H9 (cell line): ENCODE measurements around the gene FAP. TPM values are rescaled to one million over a fixed set of nuclear protein-coding genes. Genes with fewer than 3 reads are reported as not detected.

Source experiments
- DNase-seq: peaks from one replicate; pipeline ENCODE4 v3.0.0-alpha.2; 2017
- H2AFZ ChIP-seq: one replicate; pipeline ENCODE4 v1.6.1; 2013; ENCODE audit warnings: mild to moderate bottlenecking, low read length, control low read depth, moderate library complexity
- H2AK5ac ChIP-seq: 2 replicates; pipeline ENCODE4 v1.6.1; 2013; ENCODE audit warnings: low read length, control low read depth, mixed read lengths; ENCODE audit not compliant: insufficient read length
- H2BK120ac ChIP-seq: one replicate; pipeline ENCODE4 v1.6.1; 2013; ENCODE audit warnings: low read depth, mild to moderate bottlenecking, low read length, control low read depth, inconsistent platforms; ENCODE audit not compliant: poor library complexity, severe bottlenecking
- H2BK12ac ChIP-seq: 2 replicates; pipeline ENCODE4 v1.6.1; 2013; ENCODE audit warnings: low read length, control low read depth, mixed read lengths, low read depth; ENCODE audit not compliant: insufficient read length
- H2BK15ac ChIP-seq: 2 replicates; pipeline ENCODE4 v1.6.1; 2013; ENCODE audit warnings: low read depth, low read length, control low read depth
- H2BK20ac ChIP-seq: one replicate; pipeline ENCODE4 v1.6.1; 2013; ENCODE audit warnings: low read depth, mild to moderate bottlenecking, low read length, control low read depth, inconsistent platforms; ENCODE audit not compliant: poor library complexity, severe bottlenecking
- H2BK5ac ChIP-seq: 2 replicates; pipeline ENCODE4 v1.6.1; 2013; ENCODE audit warnings: low read length, control low read depth, mixed read lengths; ENCODE audit not compliant: insufficient read length
- H3K14ac ChIP-seq: 2 replicates; pipeline ENCODE4 v1.6.1; 2013; ENCODE audit warnings: low read length, control low read depth; ENCODE audit not compliant: insufficient read depth
- H3K18ac ChIP-seq: 2 replicates; pipeline ENCODE4 v1.6.1; 2013; ENCODE audit warnings: low read depth, mild to moderate bottlenecking, mixed read lengths, low read length, control low read depth; ENCODE audit not compliant: insufficient read length
- H3K23ac ChIP-seq: 2 replicates; pipeline ENCODE4 v1.6.1; 2013; ENCODE audit warnings: low read length, control low read depth, mixed read lengths, low read depth; ENCODE audit not compliant: insufficient read length
- H3K23me2 ChIP-seq: 2 replicates; pipeline ENCODE4 v1.6.1; 2013; ENCODE audit warnings: low read depth, mild to moderate bottlenecking, mixed read lengths, low read length, control low read depth; ENCODE audit not compliant: insufficient read length, poor library complexity, severe bottlenecking
- H3K27ac ChIP-seq: 2 replicates; pipeline ENCODE4 v1.5.1; 2013; ENCODE audit warnings: low read length, control low read depth, mixed read lengths, low read depth; ENCODE audit not compliant: insufficient read length
- H3K27me3 ChIP-seq: 2 replicates; pipeline ENCODE4 v1.6.1; 2013; ENCODE audit warnings: low read length, control low read depth, inconsistent platforms; ENCODE audit not compliant: insufficient read depth
- H3K4ac ChIP-seq: 2 replicates; pipeline ENCODE4 v1.6.1; 2013; ENCODE audit warnings: low read depth, mild to moderate bottlenecking, control low read depth, inconsistent platforms, low read length, moderate library complexity
- H3K4me1 ChIP-seq: 2 replicates; pipeline ENCODE4 v1.6.1; 2013; ENCODE audit warnings: low read length, control low read depth, inconsistent platforms; ENCODE audit not compliant: insufficient read depth
- H3K4me2 ChIP-seq: 2 replicates; pipeline ENCODE4 v1.6.1; 2013; ENCODE audit warnings: low read length, control low read depth, mixed read lengths; ENCODE audit not compliant: insufficient read length, insufficient read depth
- H3K56ac ChIP-seq: 2 replicates; pipeline ENCODE4 v1.6.1; 2013; ENCODE audit warnings: low read depth, mild to moderate bottlenecking, mixed read lengths, low read length, control low read depth; ENCODE audit not compliant: insufficient read length
- H3K79me1 ChIP-seq: 2 replicates; pipeline ENCODE4 v1.6.1; 2013; ENCODE audit warnings: low read depth, mild to moderate bottlenecking, moderate library complexity, low read length, control low read depth, inconsistent platforms; ENCODE audit not compliant: insufficient read depth, poor library complexity, severe bottlenecking
- H3K79me2 ChIP-seq: 2 replicates; pipeline ENCODE4 v1.6.1; 2013; ENCODE audit warnings: low read length, control low read depth, inconsistent platforms; ENCODE audit not compliant: insufficient read depth
- H3K9ac ChIP-seq: 2 replicates; pipeline ENCODE4 v1.6.1; 2013; ENCODE audit warnings: low read length, control low read depth, mixed read lengths; ENCODE audit not compliant: insufficient read length; ENCODE audit errors: extremely low read depth
- H3K9me3 ChIP-seq: one replicate; pipeline ENCODE4 v1.6.1; 2013; ENCODE audit warnings: low read depth, low read length, inconsistent platforms; ENCODE audit not compliant: control insufficient read depth
- H3T11ph ChIP-seq: one replicate; pipeline ENCODE4 v1.6.1; 2013; ENCODE audit warnings: mild to moderate bottlenecking, low read length, control low read depth, inconsistent platforms
- H4K20me1 ChIP-seq: one replicate; pipeline ENCODE4 v1.6.1; 2013; ENCODE audit not compliant: control insufficient read depth, insufficient read length, insufficient read depth
- H4K5ac ChIP-seq: 2 replicates; pipeline ENCODE4 v1.6.1; 2013; ENCODE audit warnings: low read depth, mild to moderate bottlenecking, mixed read lengths, low read length, control low read depth; ENCODE audit not compliant: insufficient read length
- H4K8ac ChIP-seq: replicated peaks from 2 replicates; pipeline ENCODE4 v1.6.1; 2013; ENCODE audit warnings: low read length, control low read depth, mixed read lengths, low read depth; ENCODE audit not compliant: insufficient read length
- H4K91ac ChIP-seq: 2 replicates; pipeline ENCODE4 v1.6.1; 2013; ENCODE audit warnings: low read depth, mild to moderate bottlenecking, moderate library complexity, mixed read lengths, low read length, control low read depth; ENCODE audit not compliant: insufficient read length
- H3K27ac Mint-ChIP-seq, 3 experiments: 2 replicates in 2 of 3; 3 replicates in 1 of 3; pipeline ENCODE4 v1.8.0; 2020 to 2021; ENCODE audit warnings: mixed read lengths in 3 of 3, mild to moderate bottlenecking in 1 of 3, moderate library complexity in 1 of 3
- H3K27me3 Mint-ChIP-seq: 2 replicates; pipeline ENCODE4 v1.8.0; 2021; ENCODE audit warnings: low read depth, mild to moderate bottlenecking, moderate library complexity, mixed read lengths
- H3K36me3 Mint-ChIP-seq, 3 experiments: 2 replicates in 2 of 3; 3 replicates in 1 of 3; pipeline ENCODE4 v1.8.0; 2020 to 2021; ENCODE audit warnings: low read depth in 3 of 3, mixed read lengths in 3 of 3; ENCODE audit not compliant: insufficient read depth in 1 of 3
- H3K4me1 Mint-ChIP-seq, 2 experiments: 2 replicates each; pipeline ENCODE4 v1.8.0; 2020; ENCODE audit warnings: mixed read lengths in 2 of 2
- H3K4me3 Mint-ChIP-seq, 2 experiments: 2 replicates in 1 of 2; 3 replicates in 1 of 2; pipeline ENCODE4 v1.8.0; 2020 to 2021; ENCODE audit warnings: mild to moderate bottlenecking in 2 of 2, mixed read lengths in 2 of 2, moderate library complexity in 1 of 2
- H3K9me3 Mint-ChIP-seq, 2 experiments: 2 replicates in 1 of 2; 3 replicates in 1 of 2; pipeline ENCODE4 v1.8.0; 2020; ENCODE audit warnings: mild to moderate bottlenecking in 2 of 2, mixed read lengths in 2 of 2, moderate library complexity in 1 of 2
- CTCF ChIP-seq: fragments of 200-600 bp; sonication (generic); conservative IDR thresholded peaks from 3 replicates; pipeline ENCODE4 v1.8.0; 2021; ENCODE audit warnings: antibody characterized with exemption, mild to moderate bottlenecking
- WGBS: extraction: QIAGEN DNeasy Blood & Tissue Kit; methylation state at CpG from one replicate; pipeline ENCODE4 v1.1.7; 2013; ENCODE audit warnings: missing lambda C conversion rate, low lambda C conversion rate, mixed read lengths; ENCODE audit not compliant: insufficient read length; ENCODE audit errors: extremely low coverage; 5-methylcytosine and 5-hydroxymethylcytosine counted together
- total RNA-seq: library from RNA; stranded (reverse); gene quantifications from 2 replicates; pipeline ENCODE4 v1.2.1, GENCODE V29; 2021

The FAP gene
- total RNA-seq, 1 experiment from 2014 or later = not detected

GRCh38 chr2:162172802-162173370 is 70.4 kb downstream of the FAP start:
- Histone ChIP-seq H3K27me3 (no peaks in the 10 kb centered on the region), H3K4ac (no peak overlapping the region), H2BK5ac (no peak overlapping the region), H3K9me3 (no peaks in the 10 kb centered on the region), H3K18ac (no peak overlapping the region), H3K23ac (no peak overlapping the region), H2AK5ac (no peak overlapping the region), H3K23me2 (no peaks in the 10 kb centered on the region), H4K20me1 (no peaks in the 10 kb centered on the region), H2BK12ac (no peak overlapping the region), H3K79me1 (no peaks in the 10 kb centered on the region), H2BK120ac (no peak overlapping the region), H2BK20ac (no peak overlapping the region), H2BK15ac (no peak overlapping the region), H4K91ac (no peak overlapping the region), H3K27ac (no peak overlapping the region), H4K5ac (no peak overlapping the region), H2AFZ (no peak overlapping the region), H3K4me2 (no peak overlapping the region), H3K56ac (no peak overlapping the region), H3K4me1 (0 out of 2 replicates have a peak, but pooled peaks cover 2% of the 10 kb centered on the region), H3T11ph (no peak overlapping the region), H3K14ac (no peak overlapping the region), H3K9ac (no peak overlapping the region), H4K8ac (no peak overlapping the region), H3K79me2 (no peaks in the 10 kb centered on the region)
- TF ChIP-seq CTCF = no peak
- H3K36me3 Mint-ChIP-seq = no peaks in the 10 kb centered on the region
- no peaks in the 10 kb centered on the region for H3K9me3 Mint-ChIP-seq
- no CpG with 5 or more reads among the region's 1 CpG for WGBS
- H3K27ac Mint-ChIP-seq = no peak overlapping the region
- H3K4me1 Mint-ChIP-seq = peaks cover 11 to 12% of the 10 kb centered on the region in 2 experiments; a peak in 3 of 4 replicates
- DNase-seq = no peak
- no peaks in the 10 kb centered on the region for H3K27me3 Mint-ChIP-seq
- H3K4me3 Mint-ChIP-seq = no peak overlapping the region
